ENCODE measurements around the gene GADL1. TPM values are rescaled to one million over a fixed set of nuclear protein-coding genes. Genes with fewer than 3 reads are reported as not detected.
A peak's percentile ranks its signal among the peaks of the same experiment; 100 is the strongest.

GADL1 gene
- total RNA-seq, 1 donor from 2014 or later: 3.3 TPM

DNA sequence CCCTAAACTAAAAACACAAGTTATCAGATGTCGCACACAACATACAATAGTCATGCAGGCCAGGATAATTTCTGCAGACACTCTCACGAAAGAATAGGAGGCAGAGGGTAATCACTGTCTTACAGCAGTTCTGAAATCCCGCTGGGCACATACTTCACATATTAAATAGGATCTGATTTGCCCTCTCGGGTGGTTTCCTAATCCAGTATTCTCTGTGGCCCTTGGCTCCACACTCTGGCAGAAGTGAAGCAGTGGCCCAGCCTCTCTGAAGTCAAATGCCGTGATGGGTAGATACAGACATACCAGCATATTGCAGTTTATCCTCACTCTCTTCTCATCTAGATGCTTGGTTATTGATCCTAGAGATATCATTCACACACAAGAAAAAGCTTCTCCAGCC is 19.0 kb downstream of the GADL1 start:
- DNase-seq: no peak

DNA sequence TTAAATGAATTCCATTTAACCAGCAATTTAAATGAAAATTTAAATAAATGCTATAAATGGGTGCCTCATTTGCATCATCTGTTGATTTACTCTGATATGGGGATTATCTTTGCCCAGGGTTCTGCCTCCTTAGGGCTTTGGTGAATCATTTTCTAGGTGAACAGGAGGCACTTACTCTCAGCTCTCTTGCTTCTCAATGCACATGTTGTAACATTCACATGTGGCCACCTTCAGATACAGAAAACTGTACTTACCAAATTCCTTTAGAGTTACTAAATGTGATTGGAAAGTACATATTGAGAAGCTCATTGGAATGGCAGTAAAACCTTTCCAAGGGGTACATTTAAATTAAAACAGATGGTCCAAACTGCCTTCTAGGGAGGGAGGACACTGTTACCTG is 20.8 kb downstream of the GADL1 start:
- no peak for DNase-seq

DNA sequence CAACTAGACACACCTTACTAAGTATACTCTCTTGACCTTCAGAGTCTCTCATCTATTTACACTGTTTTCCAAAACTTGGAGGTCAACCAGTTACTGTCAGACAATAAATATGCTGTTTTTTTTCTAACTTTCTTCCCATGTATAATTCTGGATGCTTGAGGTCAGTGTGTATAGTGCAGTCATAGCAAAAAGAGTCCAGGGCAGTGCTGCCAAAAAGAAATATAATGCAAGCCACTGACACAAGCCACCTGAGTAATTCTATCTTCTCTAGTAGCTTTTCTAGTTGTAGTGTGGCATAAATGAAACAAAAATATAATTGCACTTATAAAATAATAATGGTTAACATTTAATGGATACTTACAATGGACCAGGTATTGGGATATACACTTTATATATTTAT is 21.6 kb downstream of the GADL1 start:
- no peak for DNase-seq

DNA sequence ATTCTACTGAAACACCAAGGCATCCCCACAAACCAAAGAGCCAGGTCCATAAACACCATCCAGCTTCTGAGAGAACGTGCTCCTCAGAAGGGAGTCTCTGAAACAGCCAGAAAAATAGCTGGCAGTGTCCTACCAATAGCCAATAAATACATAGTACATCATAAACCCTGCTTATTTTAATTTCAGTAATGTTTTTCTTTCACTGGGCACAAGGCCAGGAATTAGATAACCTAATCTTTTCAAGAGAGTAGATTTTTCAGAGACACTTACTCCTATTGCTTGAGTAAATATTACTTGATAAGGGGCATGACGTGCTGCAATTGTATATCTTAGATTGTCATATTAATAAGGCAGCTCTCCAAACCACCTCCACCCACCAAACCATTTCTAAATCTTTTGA is 22.7 kb downstream of the GADL1 start:
- no peak for DNase-seq

DNA sequence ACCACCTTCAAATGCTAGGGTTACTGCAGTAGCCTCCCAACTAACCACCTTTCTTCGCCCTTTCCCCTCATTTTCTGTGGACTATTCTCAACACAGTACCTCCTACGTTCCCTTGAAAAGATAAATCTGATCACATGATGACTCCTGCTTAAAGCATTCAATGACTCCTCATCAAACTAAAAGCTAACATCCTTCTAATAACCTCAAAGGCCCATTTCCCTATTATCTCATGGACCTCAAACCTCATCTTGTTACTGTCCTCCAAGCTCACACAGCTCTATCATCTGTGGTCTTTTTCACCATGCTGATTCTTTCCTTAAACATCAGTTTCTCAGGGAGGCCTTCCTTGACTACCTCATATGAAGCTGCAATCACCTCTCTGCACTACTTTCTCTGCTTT is 29.6 kb downstream of the GADL1 start:
- DNase-seq: no peak

DNA sequence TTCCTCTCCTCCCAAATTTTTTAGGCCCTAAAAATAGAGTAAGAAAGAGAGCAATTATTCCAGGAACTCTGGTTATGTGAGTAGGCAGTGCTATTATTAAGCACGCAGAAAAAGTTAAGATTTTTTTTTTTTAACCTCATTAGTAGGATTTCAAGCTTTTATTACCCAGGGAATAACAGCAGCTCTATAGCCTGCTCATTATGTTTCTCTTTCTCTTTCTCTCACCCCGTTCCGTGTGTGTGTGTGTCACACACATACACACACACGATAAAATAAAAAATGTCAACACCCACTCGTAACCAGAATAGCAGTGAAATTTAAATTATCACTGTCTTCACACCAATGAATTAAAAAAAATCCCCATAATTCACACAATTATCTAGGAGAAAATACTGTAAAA is 30.3 kb downstream of the GADL1 start:
- DNase-seq: no peak

DNA sequence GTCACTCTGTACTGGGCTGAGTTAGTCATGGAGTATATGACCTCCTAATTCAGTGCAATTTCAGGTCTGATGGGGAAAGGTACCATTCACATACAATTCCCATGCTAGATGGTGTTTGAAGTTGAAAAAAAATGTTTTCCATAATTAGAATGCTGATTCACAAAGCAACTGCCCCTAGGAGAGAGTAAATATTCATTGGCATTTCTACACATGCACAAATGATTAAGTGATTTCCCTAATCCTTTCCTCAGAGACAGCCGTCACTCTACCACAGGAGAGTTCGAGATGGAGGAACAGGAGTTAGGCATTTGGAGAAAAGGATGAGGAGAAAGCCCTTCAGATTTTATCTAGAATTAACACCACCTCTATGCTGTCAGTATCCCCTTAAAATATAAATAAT is 32.5 kb downstream of the GADL1 start:
- DNase-seq: no peak

DNA sequence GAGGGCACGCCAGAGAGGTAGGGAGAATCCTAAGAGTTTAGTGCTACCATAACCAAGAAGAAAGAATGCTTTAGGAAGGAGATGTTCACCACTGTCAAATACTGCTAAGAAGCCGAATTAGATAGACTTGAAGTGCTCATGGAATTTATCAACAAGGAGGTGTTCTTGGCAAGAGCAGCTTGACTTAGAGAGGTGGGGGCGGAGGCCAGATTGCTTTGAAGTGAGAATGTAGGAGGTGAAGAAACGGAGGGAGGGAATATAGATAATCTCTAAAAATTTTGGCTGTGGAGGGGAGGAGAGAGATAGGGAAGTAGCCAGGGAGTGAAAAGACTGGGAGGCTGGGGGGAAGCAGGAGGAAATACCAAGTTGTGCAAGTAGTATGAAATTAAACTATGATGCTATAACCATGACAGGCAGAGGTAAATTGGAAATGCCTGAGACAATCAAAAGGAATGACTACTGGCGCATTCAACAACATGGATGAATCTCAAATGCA is 35.5 kb downstream of the GADL1 start:
- DNase-seq: no peak

DNA sequence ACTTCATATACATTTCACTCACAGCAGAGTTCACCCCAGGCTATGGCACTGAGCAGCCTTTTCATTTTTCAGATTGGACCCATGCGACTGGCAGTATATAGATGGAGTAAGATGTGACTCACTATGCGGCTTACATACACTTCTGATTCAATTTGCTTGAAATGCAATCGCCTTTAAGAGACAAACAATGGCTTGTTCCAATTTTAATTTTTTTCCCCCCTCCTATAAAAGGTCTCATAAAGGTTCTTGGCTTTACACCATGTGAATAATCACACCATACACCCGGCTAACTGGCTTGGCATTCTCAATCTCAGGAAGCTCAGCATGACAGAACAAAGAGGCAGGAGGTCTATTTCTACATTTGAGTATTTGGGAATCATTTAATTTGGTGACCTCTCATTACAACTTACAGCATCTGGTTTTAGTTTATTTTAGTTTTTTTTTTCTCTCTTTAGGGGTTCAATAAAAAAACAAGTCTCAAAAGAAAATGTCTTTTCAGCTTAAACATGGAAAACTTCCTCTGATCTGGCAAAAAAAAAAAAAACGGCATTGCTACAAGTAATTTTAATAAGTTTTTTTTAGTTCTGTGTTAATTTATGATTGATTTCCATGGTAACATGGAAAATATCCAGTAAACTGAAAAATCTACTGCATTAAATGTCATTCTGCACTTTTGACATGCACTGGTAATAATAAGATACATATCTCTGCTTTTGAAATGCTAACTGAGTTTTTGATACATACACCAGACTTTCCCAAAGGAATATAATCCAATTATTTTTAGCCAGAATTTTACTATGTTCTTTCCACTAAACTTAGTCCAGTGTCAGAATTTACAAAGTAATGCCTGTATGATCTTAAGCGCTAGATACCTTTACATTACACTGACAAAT is 38.8 kb downstream of the GADL1 start:
- DNase-seq: peak; percentile 18

DNA sequence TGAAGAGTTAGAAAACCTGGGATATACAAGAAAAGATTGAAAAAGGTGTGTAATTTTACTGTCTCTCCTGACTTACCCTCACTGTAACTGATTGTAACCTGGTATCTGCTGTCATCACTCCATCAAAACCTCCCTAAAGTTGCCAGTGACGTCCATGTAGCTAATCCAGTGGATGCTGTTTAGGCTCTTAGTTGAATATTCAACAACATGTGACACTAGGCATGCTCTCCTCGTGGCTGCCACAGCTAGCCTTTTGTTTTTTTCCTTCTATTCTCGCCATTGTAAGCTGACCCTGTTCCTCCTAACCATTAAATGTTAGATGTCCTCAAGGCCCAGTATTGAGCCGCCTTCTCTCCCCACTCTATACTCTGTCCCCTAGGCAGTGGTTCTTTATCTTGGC is 41.6 kb downstream of the GADL1 start:
- DNase-seq: no peak

DNA sequence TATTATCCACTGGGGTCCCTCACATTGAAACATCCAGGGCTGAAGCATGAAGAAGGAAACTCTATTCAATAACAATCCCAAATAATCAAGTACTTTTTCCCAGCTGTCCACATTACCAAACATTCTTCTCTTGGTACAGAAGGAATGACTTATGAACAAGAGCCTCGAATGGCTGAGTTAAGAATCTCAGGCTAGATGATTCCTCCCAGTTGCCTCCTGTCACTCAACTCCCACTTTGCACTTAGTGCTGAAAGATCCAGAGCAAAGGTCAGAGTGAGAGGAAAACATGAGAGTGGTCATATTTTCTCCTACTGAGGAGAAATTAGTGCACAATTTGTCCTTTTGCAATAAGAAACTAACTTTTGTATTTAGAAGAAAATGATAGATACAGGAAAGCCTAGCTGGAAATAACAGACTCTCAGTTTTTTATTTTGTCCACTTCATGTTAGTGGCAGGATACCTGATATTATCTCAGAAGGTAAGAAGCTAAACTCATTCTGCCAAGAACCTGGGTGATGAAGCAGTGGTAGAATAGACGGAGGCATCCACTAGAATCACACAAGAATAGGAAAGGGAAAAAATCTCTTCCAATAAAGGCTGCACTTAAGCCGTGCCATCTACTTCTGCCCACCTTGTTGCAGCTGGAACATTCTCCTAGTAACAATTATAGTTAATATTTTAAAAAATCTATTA is 46.2 kb downstream of the GADL1 start:
- DNase-seq: peak; percentile 2

DNA sequence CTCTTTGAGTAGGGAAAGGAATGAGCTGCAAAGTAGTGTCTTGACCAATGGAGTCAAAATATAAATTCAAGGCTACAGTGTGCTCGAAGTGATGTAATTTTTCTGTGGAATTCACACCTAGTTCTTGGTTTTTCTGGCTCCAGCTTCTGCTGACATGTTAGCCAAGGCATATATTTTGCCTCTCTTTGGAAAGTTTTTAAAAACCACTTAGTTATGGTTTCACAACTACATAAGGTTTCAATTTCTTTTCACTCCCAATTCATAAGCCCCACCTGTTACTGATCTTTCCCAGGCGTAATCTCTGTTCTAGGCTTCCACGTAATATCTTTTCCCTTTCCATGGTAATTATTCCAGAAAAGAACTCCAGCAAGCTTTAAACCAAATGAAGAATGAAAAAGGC is 46.9 kb downstream of the GADL1 start:
- DNase-seq: no peak

DNA sequence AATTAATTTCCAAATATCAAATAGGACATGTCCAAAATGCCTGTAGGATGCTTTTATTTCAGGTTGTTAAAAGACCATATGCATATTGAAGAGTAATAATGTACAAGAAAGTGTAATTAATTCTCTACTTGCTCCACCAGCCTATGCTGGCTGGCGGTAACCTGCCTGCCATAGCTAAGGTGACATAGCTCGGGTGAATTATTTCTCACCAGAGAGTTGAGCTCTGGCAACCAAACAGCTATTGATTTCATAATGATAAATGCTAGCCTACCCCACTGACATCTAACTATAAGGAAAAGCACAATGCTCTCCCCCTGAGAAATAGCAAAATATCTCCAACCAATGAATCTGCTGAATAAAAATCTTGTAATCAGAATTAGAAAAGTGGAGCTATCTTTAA is 48.9 kb downstream of the GADL1 start:
- no peak for DNase-seq

DNA sequence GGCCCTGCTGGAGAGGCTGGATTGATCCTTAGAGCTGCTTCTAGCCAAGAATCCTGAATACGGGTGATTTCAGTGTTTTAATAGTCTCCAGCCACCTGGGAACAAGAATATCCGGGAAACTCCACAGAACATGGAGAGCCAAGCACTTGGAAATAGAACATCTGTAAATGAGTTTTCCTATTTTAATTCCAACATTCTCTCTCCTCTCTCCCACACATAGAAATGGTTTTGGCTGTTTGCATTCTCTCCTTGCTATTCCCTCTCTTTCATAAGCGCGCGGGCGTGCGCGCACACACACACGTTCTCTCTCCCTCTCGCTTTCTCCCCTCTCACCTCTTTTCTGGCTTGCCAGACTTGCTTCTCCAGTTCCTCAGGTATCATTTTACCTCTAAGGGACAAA is 50.6 kb downstream of the GADL1 start:
- DNase-seq: no peak

DNA sequence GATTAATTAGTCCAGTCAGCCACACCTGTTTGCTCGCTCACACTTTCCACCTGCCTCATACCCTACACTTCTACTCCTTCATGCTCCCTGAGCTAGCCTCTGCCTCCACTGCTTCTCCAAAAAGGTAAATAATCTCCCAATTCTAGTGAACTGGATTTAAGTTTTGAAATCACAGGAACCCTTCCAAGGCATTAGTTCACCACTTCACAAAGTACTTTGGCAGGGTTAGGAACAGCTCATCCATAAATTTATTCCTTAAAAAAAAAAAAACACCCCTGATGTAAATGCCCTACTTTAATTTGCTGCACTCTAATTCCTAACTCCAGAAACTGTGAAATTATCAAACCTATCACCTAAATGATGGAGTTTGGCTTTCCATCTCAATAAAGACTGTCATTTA is 58.3 kb downstream of the GADL1 start:
- no peak for DNase-seq

DNA sequence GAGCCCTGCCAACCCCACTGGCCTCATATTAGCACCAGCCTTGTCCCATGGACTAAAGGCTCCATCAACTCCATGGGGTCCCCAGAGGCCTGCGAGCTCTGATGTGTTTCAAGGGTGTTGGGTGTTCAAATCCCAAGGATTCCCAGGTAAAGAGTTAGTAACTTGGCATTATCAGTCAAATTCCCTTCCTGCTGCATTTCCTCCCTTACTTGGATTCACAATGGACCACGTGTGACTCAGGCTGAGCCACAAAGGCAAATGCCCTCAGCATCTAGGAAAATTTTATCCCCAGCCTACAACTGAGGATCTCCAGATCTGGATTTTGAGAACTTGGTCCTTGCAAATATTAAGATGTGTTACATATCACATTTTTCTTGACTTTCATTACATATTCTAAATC is 58.8 kb downstream of the GADL1 start:
- no peak for DNase-seq

DNA sequence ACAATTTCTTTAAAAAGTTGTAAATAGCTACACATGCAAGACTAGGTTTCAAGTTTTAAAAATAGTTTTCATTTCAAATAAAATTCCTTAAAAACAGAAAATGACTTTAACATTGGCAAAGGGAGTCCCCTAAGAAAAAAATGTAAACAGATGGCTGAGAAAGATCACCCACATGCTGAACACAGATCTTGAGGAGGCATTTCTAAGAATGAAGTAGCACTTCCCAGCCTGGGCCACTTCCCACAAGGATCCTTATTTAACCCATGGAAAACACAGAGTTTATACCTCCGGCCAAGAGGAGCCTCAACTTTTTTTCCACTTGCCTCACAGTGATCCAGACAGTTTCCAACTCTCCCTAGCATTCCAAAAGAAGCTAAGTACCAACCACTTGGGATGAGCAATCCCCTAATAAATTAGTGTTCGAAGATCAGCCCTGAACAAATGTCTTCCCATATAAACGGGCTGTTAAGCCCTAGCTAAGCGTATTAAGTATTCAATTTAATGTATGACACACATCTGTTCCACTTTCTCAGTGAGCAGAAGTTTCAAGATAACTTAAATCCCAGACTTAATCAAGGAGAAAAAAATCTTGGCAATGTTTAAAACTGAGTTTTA is 61.4 kb downstream of the GADL1 start:
- DNase-seq: no peak

DNA sequence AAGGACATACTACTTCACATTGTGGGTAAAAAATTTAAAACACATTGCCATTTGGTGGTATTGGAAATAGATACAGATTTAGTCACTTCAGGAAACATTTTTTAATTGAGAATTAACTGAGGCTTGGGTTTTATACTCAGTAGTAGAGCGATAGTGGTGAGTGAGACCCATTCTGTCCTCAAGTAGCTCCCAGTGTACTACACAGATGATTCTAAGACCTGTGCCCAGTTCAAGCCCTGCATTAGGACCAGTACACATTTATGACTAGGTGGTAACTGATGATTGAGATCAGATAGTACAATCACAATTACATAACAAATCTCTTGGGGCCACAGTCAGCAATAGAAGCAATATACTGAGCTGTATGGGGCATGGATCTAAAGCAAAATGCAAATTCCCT is 67.4 kb downstream of the GADL1 start:
- DNase-seq: no peak

DNA sequence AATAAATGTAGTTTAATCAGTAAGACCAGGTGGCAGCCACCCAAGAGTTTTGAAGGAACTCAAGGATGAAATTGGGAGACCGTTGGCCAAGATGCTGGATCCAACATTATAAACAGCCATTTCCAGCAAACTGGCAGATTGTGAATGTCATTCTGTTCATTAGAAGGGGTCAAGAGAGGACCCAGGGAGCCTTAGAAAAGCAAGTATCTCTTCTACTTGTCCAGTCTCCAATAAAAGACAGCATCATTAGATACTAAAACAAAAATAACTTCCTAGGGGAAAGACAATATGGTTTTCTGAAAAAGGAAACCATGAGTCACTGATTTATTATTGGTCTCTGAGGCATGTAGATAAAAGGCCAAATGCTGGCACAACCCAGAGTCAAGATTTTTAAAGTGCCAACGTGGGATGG is 67.9 kb downstream of the GADL1 start:
- no peak for DNase-seq

DNA sequence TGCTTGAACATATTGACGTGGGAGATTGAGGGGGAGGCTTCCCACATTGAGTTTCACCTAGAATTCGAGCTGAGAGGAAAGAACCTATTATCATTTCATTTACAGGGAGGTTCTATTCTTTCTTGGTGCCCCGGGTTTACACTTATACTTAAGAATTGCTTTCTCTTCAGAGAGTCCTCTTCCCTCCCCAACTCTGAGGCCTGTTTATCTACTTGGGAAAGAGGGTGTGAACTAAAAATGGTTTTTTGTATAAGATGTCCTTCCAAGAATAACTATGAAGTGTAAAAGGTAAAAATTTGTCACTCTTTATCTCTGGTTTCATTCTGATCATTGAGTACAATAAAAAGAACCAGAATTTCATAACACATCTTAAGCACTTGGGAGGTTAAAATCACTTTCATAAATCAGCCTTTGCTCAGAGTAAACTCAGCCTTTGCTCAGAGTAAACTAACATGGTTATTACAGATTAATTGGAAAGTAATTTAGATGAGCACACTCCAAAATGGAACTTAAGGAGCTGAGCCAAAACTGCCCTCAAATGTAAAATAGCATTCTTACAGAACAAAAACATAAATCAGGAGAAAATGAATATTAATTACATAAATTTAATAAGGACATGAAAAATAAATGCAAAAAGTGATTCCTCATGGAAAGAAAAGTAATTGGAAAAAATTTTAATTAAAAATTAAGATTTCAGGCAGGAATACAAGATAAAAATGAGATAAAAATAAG is 75.2 kb downstream of the GADL1 start:
- no peak for DNase-seq

DNA sequence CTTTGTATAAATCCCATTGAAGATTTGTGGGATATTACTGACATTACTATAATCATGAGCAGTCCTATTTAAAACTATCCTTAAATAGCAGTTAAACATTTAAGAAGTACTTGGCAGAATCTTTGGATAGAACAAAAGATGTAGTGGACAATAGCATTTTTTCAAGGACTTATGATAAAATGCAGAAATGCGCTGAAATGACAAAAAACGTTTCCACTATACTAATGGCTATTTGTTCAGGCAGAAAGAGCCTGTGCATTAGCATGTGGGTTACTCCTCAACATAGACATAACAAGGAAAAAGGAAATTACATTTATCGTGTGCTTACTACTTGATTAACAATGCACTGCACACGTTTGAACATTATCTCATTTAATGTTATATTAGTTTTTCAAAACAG is 80.7 kb downstream of the GADL1 start:
- DNase-seq: no peak

DNA sequence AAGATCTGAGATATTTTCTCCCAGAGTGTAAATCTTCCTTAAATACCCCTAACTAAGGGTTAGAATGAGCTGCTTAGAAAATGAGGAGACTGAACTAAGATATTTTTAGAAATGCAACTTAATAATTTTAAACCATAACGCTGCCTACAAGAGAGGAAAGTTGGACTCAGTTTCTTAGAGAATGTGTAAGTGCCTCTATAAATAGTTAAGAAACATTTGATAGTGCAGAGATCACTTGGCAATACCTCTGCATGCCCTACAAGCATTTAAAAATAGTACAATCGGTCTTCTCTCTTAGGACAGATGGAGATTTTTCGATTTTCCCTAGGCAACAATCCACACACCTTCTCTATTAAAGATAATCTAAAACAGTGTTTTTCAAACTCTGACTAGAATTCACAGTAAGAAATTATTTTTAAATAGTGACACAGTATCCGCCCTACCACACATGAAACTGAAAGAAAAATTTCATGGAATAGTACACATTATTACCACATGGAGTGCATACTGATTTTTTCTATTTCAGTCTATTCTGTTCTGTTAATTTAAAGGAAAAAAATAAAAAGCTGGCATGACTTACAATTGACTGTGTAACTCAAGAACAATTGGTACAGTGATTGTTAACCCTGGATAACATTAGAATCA is 83.2 kb downstream of the GADL1 start:
- peak; percentile 52 for DNase-seq

Data from skin of body (tissue), 2 donors.